ENCODE measurements around the gene ZP1. TPM values are rescaled to one million over a fixed set of nuclear protein-coding genes. Genes with fewer than 3 reads are reported as not detected.
"Not testable (repeated sequence)": the region's sequence is repeated elsewhere in the genome, so short reads cannot be mapped to it uniquely, and the experiment has no call there.

The ZP1 gene
- total RNA-seq, 2 donors from 2014 or later: not detected

DNA sequence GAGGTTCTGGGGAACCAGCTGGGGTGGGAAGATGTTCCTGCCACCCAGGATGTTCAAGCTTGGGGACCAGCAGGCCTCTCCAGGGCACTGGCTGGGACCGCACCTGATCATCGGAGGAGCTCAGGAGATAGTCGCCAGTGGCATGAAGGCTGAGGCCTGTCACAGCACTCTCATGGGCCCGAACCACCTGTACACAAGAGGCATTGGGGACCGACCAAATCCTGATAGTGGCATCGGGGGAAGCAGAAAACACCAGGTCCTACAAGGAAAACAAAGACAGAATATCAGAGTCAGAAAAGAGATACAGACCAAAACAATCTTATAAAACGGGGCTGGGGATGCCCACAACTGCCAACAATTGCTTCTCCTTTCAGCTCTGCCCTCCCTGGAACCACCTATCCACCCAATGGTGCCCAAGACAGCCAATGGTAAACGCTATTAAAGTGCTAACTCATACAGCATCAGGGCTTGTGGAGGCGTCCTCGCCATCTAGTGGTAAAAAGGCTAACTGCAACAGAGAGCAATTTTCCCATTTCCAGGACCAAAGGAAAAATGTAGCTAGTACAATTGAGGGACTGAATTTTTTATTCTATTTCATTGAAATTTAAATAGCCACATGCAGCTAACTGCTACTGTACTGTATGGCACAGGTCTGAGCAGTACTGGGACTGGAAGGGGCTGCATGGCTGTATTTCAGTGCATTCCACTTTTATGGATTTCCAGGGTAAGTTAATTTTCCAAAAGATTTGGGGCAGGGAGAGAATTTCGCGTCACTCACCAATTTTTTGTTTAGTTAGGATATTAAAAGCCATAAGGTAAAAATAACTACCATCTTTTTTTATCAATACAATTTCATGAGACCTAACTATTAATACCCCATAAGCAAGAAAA, 31.9 kb downstream of the ZP1 start:
- intact Hi-C loops (cut with DNase I): loop anchor here (5.0 kb wide), 2 partner anchors 62 to 67 kb away; no protein-coding TSS in a partner anchor
- DNase-seq (ENCODE audit: low spot score): no peak

DNA sequence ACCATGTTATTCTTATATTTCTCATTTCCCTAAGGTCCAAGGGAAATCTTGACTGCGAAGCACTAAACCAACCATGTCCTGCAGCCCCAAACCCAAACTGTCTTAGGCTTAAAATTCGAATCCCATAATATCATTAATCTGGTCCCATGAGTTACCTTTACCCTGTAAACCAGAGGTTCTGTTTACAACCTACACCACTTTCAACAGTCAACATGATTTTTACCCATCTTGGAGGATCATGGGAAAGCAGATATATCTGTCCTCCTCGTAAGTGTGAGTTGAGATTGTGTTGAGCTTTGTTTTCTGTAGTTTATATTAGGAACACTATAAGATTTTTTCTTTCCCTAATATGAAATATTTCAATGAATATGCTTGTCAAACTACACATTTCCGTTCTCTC, 32.6 kb downstream of the ZP1 start:
- DNase-seq (ENCODE audit: low spot score): no peak
- intact Hi-C loops (cut with DNase I): loop anchor here (5.0 kb wide), 2 partner anchors 63 to 68 kb away; no protein-coding TSS in a partner anchor

DNA sequence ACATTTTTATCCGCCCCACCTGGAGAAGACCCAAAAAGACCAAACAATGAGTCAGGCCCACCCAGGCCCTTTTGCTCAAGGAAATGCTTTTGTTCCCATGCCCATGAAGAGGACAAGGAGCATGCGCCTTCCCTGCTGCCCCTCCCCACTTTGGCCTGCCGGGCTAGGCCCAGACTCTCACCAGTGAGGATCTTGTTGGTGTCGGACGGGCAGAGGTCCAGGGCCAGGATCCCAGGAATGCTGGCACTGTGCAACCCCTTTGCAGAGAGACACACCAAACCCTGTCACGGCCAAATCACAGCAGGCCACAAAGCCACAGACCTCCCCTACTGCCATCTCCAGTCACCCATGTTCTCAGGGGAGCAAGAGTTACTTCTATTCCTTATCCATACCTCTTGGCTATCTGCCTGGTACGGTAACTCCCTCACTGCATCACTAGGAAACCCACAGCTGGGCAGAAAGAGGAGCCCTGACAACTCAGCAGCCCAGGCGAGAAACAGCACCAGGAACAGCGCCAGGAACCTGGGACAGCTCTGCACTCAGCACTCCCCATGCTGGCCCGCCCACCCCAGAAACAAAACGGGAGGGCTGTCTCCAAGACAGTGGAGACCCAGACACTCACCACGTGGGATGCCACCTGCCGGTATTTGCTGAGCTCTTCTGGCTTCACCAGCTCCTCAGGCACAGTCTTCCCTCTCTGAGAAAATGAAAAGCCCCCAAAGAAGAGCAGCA, 33.5 kb downstream of the ZP1 start:
- DNase-seq (ENCODE audit: low spot score): no peak
- intact Hi-C loops (cut with DNase I): no loop called here

DNA sequence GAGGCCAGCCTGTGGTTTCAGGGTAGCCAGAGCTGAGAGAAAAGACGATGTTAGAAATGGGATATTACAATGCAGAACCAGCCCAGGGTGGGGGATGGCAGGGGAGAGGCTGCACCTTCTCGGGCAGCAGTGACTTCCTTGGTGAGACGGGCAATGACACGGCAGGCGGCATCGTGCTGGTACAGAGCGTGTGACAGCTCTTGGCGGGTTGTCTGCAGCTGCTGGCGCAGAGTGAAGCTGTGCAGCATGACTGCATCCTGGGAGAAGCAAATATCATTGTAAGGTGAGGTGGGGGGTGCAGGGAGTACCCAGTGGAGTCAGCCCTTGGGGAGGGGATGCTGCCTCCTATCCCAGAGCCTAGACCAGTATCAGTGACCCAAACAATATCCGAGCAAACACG, 35.3 kb downstream of the ZP1 start:
- intact Hi-C loops (cut with DNase I): no loop called here
- no peak for DNase-seq (ENCODE audit: low spot score)

GRCh38 chr11:60905047-60905446, 37.7 kb downstream of the ZP1 start:
- no peak for DNase-seq (ENCODE audit: low spot score)
- intact Hi-C loops (cut with DNase I): no loop called here

DNA sequence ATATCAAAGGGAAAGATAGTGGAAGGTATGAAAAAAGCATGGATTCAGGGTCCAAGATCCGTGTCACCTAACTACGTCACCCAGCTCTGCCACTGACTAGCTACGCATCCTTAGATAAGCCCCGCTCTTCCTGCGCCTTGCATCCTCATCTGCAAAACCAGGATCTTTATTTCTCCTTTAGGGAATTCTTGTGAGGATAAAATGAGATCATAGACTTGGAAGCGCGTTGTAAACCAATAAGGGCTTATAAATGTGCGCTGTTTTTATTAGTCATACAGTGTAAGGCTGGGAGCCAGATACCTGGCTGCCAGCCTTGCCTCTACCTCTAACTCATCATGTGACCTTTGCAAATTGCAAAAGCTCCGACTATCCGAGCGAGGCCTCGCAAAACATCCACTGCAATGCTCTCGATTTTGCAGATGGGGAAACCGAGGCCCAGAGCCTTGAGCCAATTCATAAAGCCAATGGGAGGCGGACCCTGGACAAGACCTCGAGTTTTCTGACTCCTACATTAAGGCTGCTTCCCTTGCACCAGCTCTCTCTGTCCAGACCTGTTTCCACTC, 38.3 kb downstream of the ZP1 start:
- intact Hi-C loops (cut with DNase I): no loop called here
- DNase-seq (ENCODE audit: low spot score): no peak

DNA sequence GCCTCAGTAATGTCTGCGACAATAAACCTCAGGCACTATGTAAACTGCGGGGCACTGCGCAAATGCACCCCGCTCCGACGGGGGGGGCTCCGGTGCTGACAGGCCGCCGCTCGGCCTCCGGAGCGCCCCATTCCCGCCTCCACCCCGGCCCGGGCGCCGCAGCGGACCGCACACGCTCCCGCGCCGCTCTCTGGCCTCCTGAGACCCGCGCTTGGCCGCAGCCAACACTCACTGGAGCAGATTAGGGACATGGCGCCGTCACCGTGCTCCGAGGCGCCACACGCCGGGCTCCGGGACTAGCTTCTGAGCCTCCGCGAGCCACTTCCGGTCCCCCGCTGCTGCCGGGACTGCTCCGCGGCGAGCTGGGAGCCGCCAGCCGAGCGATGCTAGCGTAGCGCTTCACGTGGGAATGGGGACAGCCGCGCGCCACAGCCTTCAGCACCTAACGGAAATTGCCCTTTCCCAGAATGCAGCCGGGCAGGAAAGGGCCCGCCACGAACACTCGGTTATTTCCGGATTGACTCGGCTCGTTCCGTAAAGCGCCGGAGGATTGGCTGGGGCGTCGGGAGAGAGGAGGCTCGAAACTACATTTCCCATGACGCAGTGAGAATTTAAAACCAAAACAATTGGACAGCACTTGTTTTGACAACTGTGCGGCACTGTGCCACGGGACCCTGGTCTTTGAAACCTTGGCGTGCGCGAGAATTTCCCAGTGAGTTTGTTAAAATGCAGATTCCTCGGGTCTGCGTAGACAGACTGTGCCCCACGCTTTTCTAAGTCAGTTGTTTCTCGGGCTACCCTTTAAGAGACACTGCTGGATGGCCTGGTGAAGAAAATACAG, 39.0 kb downstream of the ZP1 start, which contains the start of gene PRPF19:
Gene PRPF19, minus strand, starts transcription at position 454 of the 841 bp plus-strand sequence. Its CDS starts 203 bp downstream, at position 251.
- intact Hi-C loops (cut with DNase I): no loop called here
- peak; percentile 99 for DNase-seq (ENCODE audit: low spot score)

DNA sequence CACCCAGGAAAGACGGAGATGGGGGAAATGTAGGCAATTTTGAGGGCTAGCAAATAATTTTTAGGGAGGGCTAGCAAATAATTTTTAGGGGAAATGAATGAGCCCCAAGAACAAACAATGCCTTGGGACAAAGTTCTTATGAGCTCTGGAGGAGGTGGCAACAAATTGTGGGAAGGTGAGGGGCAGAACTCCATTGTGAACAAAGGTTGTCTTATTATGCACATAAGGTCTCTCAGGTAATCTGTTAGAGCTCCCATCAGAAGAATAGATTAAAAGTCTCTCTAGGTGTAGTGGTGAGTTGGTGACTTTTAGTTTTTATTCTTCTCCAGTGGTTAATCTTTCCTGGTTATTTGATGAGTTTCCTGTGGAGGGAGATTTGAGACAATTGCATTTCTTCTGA, 41.5 kb downstream of the ZP1 start:
- intact Hi-C loops (cut with DNase I): no loop called here
- no peak for DNase-seq (ENCODE audit: low spot score)

- DNase-seq (ENCODE audit: low spot score); intact Hi-C loops (cut with DNase I): not testable (repeated sequence)
Observed at GRCh38 chr11:60909680-60910280, 42.4 kb downstream of the ZP1 start.

DNA sequence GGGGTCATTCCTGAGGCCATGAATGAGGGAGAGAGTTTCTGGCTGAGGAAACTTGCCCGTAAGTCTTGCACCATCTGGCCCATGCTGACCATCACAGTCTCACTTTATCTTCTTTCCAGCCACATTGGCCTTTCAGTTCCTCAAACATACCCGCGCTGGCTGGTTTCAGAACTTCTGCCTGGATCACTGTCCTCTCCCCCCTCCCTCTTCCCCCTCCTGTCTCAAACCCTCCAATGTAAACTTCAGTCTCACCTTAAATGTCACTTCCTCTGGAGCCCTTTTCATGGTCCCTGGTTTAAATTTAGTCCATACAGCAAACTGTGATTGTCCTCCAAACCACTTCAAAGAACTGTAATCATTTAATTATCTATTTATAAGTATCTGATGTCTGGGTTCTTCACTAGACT, 42.9 kb downstream of the ZP1 start:
- intact Hi-C loops (cut with DNase I): no loop called here
- DNase-seq (ENCODE audit: low spot score): no peak

GRCh38 chr11:60910711-60911380, 43.5 kb downstream of the ZP1 start:
- intact Hi-C loops (cut with DNase I): no loop called here
- no peak for DNase-seq (ENCODE audit: low spot score)

- no peak for DNase-seq (ENCODE audit: low spot score)
- intact Hi-C loops (cut with DNase I): no loop called here
Observed at GRCh38 chr11:60912223-60912850, 45.0 kb downstream of the ZP1 start.

GRCh38 chr11:60912851-60913528, 45.6 kb downstream of the ZP1 start:
- intact Hi-C loops (cut with DNase I): no loop called here

DNA sequence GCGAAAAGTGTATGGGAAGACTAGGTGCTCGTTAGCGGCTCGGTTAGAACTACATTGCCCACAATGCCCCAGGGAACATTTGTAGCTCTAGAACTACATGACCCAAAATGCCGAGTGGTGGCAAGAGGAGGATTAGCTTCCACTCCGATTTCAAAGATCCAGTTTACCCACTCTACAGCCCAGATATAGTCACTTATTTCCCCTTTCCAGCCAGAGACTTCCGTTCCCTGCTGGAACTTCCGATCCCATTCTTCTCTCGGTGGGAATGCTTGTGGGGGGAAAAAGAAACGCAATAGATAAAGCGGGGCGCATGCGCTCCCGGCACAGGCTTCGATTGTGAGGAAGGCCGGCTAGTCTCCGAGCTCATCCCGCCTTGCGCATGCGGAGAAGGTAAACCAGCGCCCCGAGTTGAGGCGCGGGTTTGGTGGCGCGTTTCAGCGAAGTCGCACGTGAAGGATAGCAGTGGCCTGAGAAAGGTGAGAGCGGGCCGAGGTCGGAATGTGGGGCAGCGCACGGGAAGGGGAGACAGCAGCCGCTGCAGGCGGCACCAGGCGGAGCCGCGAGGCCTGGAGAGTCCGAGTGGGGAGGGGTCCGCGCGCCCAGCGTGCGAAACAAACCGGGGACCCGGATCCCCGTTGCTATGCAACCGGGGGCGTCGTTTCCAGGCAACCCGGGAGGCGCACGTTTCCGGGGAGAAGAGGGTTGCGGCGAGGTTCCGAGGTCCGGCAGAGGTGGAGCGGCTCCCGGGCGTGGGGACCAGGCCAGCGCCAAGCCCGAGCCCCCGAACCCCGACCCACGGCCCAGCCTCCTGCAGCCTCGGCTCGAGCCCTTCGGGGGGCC, 46.7 kb downstream of the ZP1 start, which contains the start of gene TMEM109:
Gene TMEM109, plus strand, starts transcription at position 366 of the 840 bp plus-strand sequence. CDS start 5,536 bp downstream, outside the sequence.
- intact Hi-C loops (cut with DNase I): no loop called here
- peak; percentile 95 for DNase-seq (ENCODE audit: low spot score)

More at GRCh38 chr11:60912851-60913528, 45.6 kb downstream of the ZP1 start:
- DNase-seq (ENCODE audit: low spot score): no peak

- peak; percentile 86 for DNase-seq (ENCODE audit: low spot score)
- intact Hi-C loops (cut with DNase I): no loop called here
Observed at GRCh38 chr11:60914633-60915247, 47.4 kb downstream of the ZP1 start.
